Skin of body (tissue), 2 donors: Measurements from ENCODE around the gene INSM2. TPM values are rescaled to one million over a fixed set of nuclear protein-coding genes. Genes with fewer than 3 reads are reported as not detected.

ENCODE experiments used
- DNase-seq: peaks from one replicate; lab custom pipeline; 2025; lab: John Stamatoyannopoulos, UW
- total RNA-seq: library from RNA; depleted of rRNA; stranded (reverse); fragments of >200 nt; gene quantifications from one replicate; pipeline ENCODE4 v1.2.3, GENCODE V29; 2014

Gene INSM2, protein sequence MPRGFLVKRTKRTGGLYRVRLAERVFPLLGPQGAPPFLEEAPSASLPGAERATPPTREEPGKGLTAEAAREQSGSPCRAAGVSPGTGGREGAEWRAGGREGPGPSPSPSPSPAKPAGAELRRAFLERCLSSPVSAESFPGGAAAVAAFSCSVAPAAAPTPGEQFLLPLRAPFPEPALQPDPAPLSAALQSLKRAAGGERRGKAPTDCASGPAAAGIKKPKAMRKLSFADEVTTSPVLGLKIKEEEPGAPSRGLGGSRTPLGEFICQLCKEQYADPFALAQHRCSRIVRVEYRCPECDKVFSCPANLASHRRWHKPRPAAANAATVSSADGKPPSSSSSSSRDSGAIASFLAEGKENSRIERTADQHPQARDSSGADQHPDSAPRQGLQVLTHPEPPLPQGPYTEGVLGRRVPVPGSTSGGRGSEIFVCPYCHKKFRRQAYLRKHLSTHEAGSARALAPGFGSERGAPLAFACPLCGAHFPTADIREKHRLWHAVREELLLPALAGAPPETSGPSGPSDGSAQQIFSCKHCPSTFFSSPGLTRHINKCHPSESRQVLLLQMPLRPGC
- not detected for total RNA-seq

DNA sequence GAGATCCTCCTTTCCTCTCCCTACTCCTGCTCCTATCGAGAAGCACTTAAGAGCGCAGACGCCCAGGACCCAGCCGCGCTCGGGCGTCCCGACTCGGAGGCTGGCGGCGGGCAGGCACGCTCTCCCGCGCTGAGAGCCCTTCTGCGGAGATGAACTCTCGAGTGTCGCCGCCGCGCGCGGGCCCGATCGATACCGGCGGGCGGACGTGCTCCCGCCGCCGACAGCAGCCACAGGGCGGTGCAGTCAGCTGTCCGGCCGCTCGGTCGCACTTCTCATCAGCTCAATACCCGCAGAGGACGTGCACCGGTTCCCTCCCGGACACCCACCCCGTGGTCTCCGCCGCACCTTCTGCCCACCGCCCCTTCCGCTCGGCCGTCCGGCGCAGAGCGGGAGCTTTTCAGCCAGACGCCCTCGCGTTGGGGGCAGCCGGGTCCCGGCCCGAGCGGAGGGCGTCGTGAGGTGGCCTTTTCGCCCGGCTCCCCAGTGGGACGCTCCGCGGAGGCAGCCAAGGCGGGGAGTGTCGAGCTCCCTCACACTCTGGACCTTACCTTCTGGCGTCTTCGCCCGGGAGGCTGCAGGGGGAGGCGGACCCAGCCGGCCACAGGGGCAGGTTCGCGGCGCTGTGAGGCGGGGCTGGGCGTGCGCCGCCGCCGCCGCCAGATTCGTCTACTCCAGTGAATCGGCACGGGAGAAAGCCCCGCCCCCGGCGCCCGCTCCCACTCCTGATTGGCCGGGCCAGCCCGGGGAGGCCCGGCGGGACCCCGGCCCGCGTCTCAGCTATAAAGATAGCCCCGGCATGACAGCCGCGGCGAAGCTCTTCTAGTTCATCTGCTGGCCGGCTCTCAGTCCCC, at the start of gene INSM2:
TSS of gene INSM2 (plus strand) at position 808 of the 851 bp plus-strand sequence. CDS start 89 bp downstream, outside the sequence.
- no peak for DNase-seq

DNA sequence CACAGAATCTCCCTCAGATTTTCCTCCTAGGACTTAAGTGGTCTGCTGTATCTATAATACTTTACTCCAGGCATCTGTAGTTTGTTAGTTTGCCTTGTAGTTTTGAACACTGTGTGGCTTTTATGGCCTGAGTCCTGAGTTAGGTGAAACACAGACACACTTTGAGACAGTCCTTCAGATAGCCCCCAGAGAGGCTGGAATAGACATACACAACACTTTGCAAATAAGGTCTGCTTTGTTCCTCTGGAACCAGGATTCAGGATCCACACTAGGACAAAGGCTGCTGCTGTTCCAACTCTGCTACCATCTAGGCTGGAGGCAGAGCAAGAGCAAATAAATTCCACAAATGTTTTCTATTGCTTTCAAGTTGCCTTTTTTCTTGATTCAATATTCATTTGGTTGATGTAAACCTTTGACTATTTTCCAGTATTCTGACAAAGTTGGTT, 41.4 kb upstream of the INSM2 start:
- DNase-seq = no peak

DNA sequence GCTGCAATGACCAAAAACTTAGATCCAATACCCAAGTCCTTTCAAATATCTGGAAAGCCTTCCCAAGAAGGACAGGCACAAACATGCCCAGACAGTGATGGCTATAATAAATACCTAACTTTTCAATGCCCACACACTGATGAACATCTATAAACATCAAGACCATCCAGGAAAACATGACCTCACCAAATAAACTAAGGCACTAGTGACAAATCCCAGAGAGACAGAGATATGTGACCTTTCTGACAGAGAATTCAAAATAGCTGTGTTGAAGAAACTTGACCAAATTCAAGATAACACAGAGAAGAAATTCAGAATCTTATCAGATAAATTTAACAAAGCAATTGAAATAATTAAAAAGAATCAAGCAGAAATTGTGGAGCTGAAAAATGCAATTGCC, 38.7 kb upstream of the INSM2 start:
- no peak for DNase-seq

DNA sequence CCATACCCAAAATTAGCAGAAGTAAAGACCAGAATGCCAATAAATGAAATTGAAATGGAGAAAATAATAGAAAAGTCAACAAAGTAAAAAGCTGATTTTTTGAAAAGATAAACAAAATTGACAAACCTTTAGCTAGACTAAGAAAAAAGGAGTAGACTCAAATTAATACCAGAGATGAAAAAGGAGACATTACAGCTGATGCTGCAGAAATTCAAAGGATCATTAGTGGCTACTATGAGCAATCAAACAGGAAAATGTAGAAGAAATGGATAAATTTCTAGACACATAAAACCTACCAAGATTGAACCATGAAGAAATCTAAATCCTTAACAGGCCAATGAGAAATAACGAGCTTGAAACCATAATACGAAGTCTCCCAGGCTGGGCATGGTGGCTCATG, 34.8 kb upstream of the INSM2 start:
- DNase-seq = no peak

DNA sequence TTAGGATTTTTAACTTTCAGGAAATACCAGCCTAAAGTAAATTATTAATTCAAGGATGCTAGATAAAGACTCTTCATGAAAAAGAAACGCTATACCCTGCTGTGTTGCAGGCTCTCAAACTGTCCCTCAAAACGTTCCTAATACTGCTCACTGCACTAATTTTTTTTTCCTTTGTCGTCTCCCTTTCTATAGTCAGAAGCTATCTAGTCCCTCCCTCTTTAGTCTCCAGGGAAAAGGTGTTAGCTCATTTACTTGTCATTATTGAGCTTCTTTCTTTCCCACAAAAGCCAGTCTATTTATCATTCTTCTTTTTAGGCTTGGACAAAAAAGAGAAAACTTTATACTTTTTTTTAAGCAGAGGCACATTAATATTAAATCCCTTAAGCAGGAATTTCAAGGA, 30.3 kb upstream of the INSM2 start:
- no peak for DNase-seq

DNA sequence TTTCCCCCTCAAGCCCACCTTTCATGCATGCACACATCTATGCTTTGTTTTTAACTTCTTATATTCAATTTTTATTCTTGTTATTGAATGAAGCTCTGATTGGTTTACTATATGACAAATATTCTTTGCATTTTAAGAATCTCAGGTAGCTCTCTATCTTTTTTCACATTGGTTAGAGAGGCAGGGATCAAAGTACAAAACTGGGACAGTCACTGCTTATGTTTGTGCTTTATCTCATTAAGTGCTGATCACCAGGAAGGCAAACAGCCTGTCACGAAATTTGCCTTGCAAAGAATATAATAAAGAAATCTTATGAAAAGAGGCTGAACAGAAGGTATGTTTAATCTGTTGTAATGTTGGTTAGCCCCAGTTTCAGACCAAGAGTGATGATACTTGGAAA, 29.7 kb upstream of the INSM2 start:
- DNase-seq = no peak

DNA sequence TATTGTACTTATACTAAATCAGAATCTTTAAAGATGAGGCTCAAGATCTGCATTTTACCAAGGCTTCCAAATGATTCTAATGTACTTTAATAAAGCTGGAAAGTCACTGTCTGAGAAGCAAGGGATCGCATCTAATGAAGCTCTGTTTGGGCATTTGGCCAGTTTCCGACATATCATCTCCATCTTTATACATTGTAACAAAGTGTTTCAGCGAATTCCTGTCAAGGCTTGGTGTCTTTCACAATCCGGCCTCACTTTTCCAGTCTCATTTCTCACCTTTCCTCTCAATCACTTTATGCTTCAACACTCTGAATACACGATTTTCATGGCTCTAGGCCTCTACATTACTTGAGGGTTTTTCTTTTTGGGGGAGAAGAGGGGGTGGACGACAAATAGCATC, 27.5 kb upstream of the INSM2 start:
- DNase-seq = no peak

DNA sequence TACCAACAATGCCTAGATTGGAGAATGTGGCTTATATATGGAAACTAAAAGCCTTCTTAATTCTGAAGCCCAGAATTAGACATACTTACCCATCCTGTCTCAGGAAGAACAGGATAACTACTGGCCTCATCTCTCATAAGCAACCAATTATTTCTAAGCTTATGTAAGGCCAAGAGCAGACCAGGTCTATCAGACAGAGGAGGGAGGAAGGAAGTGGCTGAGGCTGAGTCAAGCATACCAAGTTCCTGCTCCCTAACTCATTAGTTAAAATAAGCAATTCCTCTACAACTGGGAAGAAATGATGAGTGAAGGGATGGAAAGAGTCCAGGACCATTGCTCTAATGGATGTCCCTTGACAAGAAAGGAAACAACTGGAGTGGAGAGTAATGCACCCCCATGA, 27.0 kb upstream of the INSM2 start:
- no peak for DNase-seq

DNA sequence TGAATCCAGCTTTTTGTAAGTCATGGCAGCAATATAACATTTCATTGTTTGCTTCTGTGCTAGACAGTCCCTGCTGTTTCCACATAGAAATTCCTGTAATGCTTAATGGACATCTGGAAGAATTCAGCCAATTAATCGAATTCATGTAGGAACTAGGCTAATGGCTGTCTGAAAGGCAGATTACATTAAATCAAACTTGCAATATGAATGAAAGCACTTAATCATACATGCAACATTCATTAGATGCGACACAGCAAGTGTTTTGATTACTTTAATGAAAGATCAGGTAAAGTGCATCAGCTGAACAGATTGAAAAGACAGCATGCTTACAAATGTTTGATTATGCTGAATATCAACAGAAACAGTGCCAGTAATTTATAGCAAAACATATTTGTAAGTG, 24.1 kb upstream of the INSM2 start:
- no peak for DNase-seq

DNA sequence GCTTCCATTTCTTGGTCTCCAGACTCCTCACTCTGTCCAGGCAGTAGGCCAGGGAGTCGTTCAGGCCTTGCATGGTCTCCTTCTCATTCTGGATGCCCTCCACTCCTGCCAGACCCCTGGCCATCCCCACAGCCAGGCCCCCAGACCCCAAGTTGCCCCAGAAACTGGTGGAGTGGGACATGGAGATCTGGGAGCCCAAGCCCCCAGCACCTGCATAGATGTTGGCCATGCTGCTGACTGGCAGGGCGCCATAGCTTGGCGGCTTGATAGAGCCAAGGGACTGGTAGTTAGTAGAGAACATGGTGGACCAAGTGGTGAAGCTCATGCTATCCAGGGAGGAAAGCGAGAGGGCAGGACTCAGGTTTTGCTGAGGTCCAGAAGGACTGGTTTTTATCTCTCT, 21.2 kb upstream of the INSM2 start:
- DNase-seq = no peak

DNA sequence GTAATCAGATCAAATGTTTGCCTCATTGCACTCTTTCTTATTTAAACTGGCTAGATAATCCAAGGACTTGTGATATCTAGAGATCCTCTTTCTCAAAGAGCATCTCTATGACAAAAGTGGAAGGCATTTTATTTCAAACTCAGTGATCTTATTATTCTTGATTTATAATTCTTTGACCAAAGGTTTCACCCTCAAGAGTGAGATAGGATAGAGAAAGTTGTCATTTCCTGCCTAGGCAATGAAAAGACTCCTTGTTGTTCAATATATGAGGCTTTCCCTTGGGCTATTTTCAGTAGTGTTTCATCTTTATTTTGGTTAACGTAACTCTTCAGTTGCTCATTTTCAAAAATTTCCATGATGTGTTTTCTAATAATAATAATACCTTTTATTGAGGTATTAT, 18.0 kb upstream of the INSM2 start:
- no peak for DNase-seq

DNA sequence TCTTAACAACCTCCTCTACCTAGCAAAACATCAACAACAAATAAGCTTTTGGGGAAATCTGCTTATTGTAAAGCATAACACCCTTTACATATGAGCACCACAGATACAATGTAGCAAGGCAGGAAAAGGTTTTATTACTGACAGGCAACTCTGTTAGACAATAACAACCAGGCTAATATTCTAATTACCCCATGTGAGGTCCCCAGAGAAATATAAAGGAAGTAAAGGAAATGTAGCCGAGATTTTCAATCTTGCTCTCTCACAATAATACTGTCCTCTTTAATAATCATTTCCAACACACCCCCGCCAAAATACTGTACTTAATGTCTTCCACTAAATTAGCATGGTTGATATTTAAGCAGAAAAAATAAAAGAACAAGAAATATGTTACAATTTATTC, 14.0 kb upstream of the INSM2 start:
- no peak for DNase-seq

DNA sequence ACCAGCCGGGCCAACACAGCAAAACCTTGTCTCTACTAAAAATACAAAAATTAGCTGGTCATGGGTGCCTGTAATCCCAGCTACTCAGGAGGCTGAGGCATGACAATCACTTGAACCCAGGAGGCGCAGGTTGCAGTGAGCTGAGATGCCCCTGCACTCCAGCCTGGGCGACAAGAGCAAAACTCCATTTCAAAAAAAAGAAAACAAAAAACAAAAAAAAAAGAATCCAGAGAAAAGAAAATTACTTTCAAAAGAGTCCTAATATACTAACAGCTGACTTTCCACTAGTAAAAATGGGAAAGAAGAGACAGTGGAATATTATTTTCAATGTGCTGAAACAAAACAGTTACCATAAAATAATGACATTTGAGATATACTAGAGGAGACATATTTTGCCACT, 8.3 kb upstream of the INSM2 start:
- no peak for DNase-seq

DNA sequence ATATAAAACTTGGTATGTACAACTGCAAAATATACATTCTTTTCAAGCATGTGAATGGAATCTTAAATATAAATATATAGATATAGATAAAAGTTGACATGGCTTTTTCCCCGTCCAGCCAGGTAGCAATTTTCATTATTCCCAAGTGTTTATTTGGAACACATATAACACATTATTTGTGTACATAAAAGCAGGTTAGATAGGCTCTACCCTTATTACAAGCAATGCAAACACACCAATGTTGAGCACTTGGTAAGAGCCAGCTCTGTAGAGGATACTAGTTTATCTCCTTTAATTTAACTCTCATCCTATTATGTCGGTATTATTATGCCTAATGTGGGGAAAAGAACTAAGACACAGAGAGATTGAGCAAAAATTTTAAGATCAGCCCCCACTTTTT, 7.0 kb upstream of the INSM2 start:
- DNase-seq = no peak

DNA sequence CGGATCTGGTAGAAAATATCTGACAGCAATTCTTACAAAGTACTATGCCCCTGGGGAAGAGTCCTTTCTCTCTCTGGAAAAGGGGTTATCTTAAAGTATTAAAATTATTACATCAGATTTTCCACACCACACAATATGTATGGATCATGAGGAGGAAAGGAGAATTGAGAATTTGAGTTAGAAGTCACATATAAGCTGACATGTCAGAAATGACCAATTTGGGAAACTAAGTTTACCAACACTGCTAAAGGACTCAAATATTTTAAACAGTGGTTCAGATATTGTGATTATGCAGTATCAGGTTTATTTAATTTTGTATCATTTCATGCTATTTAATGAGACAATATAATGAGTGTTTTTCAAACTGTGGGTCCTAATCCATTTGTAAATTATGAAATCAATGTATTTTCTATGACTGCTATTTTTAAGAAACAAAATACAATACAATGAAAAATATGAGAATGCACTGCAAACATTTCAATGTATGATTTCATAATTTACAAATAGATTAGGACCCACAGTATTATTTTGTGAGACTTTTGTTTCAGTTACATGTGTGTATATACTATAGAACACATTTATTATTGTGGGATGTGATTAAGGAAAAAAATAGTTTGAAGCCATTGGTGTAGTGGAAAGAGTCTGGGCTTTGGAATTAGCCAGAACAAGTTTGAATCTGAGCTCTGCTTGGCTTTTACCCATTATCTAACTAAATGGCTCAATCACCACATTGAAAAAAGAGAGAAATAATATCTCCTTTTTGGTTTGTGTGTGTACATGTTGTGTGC, 1.8 kb upstream of the INSM2 start:
- DNase-seq = no peak

DNA sequence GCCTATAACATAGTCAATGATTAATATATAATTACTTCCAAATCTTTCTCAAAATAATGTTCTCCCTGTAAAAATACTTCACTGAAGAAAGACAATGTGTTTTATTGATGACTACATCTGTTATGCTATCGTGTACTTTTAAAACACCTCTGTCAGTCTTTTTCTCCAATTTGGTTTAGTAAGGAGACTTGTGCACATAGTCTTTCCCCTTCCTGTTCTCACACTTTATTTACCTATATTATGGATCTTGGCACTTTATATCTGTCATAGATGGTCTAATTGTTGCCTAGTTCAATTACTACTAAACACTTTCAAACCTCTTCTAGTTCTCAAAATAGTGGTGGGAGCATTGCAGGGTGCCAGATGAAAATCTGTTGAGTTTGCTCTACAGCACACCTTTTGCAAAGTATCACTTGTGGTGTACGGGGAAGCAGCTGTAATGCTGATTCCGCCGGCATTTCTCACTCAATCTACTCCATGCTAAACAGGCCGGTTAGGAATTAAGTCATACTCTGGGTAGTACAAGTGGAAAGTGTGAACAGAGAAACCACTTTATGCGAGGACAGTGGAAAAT, 1.1 kb upstream of the INSM2 start:
- DNase-seq = no peak

DNA sequence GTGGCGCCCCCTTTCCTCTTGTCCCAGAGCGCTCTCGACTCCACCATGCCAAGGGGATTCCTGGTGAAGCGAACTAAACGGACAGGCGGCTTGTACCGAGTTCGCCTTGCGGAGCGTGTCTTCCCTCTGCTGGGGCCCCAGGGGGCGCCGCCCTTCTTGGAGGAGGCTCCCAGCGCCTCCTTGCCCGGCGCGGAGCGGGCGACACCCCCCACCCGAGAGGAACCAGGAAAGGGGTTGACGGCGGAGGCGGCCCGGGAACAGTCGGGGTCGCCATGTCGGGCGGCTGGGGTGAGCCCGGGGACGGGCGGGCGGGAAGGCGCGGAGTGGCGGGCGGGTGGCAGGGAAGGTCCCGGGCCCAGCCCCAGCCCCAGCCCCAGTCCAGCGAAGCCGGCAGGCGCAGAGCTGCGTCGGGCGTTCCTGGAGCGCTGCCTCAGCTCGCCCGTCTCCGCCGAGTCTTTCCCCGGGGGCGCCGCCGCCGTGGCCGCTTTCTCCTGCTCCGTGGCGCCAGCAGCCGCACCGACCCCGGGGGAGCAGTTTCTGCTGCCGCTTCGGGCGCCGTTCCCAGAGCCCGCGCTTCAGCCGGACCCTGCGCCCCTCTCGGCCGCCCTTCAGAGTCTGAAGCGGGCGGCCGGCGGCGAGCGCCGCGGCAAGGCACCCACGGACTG, 376 bp downstream of the INSM2 start:
- no peak for DNase-seq

DNA sequence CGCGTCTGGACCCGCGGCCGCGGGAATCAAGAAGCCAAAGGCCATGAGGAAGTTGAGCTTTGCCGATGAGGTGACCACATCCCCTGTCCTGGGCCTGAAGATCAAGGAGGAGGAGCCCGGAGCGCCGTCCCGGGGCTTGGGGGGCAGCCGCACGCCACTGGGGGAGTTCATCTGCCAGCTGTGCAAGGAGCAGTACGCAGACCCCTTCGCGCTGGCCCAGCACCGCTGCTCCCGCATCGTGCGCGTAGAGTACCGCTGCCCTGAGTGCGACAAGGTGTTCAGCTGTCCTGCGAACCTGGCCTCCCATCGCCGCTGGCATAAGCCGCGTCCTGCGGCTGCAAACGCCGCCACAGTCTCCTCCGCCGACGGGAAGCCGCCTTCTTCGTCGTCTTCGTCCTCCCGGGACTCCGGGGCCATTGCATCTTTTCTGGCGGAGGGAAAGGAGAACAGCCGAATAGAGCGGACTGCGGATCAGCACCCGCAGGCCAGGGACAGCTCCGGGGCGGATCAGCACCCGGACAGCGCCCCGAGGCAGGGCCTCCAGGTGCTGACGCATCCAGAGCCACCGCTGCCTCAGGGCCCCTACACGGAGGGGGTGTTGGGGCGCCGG, 1.0 kb downstream of the INSM2 start:
- DNase-seq = peak; percentile 17

DNA sequence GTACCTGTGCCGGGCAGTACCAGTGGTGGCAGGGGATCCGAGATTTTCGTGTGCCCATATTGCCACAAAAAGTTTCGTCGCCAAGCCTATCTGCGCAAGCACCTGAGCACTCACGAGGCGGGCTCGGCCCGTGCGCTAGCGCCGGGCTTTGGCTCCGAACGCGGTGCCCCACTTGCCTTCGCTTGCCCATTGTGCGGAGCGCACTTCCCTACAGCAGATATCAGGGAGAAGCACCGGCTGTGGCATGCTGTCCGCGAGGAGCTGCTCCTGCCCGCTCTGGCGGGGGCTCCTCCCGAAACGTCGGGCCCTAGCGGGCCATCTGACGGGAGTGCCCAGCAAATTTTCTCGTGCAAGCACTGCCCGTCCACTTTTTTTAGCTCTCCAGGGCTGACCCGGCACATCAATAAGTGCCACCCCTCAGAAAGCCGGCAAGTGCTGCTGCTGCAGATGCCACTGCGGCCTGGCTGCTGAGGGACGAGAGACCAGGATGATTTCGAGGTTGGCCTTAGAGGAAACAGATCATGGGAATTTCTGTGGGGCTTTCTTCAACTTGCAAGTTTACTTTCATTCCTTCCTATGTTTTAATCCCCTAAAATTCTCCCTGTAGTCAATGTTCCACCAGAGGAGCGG, 1.6 kb downstream of the INSM2 start:
- no peak for DNase-seq

DNA sequence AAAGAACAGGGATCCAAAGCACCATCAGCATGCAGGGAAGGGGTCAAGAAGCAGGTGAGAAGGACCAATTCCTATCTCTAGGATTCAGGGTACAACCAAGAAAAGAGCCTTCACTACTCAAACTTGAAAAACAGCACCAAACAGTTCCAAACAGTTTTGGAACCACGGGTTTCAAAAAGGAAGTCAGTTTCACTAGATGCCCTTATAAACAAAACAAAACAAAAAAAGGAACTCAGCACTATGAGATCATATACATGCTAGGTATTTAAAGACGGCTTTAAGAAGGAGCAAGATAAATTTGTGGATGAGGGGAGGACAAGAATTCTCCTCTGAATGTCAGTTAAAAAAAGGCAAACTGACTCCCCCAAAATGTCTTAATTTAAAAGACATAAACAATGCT, 6.0 kb downstream of the INSM2 start:
- no peak for DNase-seq
